ENCODE measurements around the gene EPB41L2. TPM values are rescaled to one million over a fixed set of nuclear protein-coding genes. Genes with fewer than 3 reads are reported as not detected.
A peak's percentile ranks its signal among the peaks of the same experiment; 100 is the strongest.
"Not testable (repeated sequence)": the region's sequence is repeated elsewhere in the genome, so short reads cannot be mapped to it uniquely, and the experiment has no call there.

Gene EPB41L2
- total RNA-seq, 6 donors from 2014 or later, result 68.7 to 201 (median 98.2) TPM

GRCh38 chr6:130810307-130811030 lies 252.6 kb downstream of the EPB41L2 start:
- H3K27me3 ChIP-seq, result no peaks in the 10 kb centered on the region
- H3K4me3 ChIP-seq, result no peak overlapping the region
- H3K4me1 ChIP-seq, result no peaks in the 10 kb centered on the region
- ATAC-seq (ENCODE audit: low FRiP score in 2 of 2) (no peak), DNase-seq (no peak)
- H3K9me3 ChIP-seq, result no peaks in the 10 kb centered on the region
- 60 to 61% methylated on average over 9 of the region's 9 CpGs for WGBS, 2 donors
- no peak overlapping the region for H3K27ac ChIP-seq
- TF ChIP-seq POLR2A (IDR thresholded peaks at IDR 0.05) (no peak), POLR2AphosphoS5 (IDR thresholded peaks at IDR 0.05) (no peak), EP300 (IDR thresholded peaks at IDR 0.05) (no peak), CTCF (IDR thresholded peaks at IDR 0.05) (no peak)
- no peaks in the 10 kb centered on the region for H3K36me3 ChIP-seq

- H3K4me1 ChIP-seq; ATAC-seq (ENCODE audit: low FRiP score in 2 of 2); H3K9me3 ChIP-seq; H3K36me3 ChIP-seq; H3K4me3 ChIP-seq; H3K27ac ChIP-seq; H3K27me3 ChIP-seq: not testable (repeated sequence)
- peak in 1 of 2 donors; percentile 74 for DNase-seq
- 98 to 99% methylated on average over 29 to 37 of the region's 37 CpGs for WGBS, 2 donors
Observed at GRCh38 chr6:130801368-130801767, 261.7 kb downstream of the EPB41L2 start.

- Histone ChIP-seq H3K4me1 (no peaks in the 10 kb centered on the region), H3K36me3 (no peaks in the 10 kb centered on the region), H3K27ac (no peak overlapping the region), H3K9me3 (peaks cover 0 to 4% (median 2%) of the 10 kb centered on the region in 4 donors), H3K27me3 (no peaks in the 10 kb centered on the region), H3K4me3 (no peak overlapping the region)
- DNase-seq (no peak), ATAC-seq (ENCODE audit: low FRiP score in 2 of 2) (no peak)
- TF ChIP-seq POLR2AphosphoS5 (IDR thresholded peaks at IDR 0.05) (no peak), POLR2A (IDR thresholded peaks at IDR 0.05) (no peak), CTCF (IDR thresholded peaks at IDR 0.05) (no peak), EP300 (IDR thresholded peaks at IDR 0.05) (no peak)
- 83 to 97% methylated on average over 2 of the region's 2 CpGs for WGBS, 2 donors
Observed at GRCh38 chr6:130797061-130797460, 266.0 kb downstream of the EPB41L2 start.

- no peak overlapping the region for H3K27ac ChIP-seq
- TF ChIP-seq CTCF (IDR thresholded peaks at IDR 0.05) (no peak), EP300 (IDR thresholded peaks at IDR 0.05) (no peak), POLR2AphosphoS5 (IDR thresholded peaks at IDR 0.05) (no peak)
- no peaks in the 10 kb centered on the region for H3K27me3 ChIP-seq
- H3K9me3 ChIP-seq, result peaks cover 0 to 4% (median 2%) of the 10 kb centered on the region in 4 donors
- H3K4me1 ChIP-seq, result no peaks in the 10 kb centered on the region
- DNase-seq (no peak), ATAC-seq (ENCODE audit: low FRiP score in 2 of 2) (no peak)
- H3K4me3 ChIP-seq, result no peak overlapping the region
- H3K36me3 ChIP-seq, result no peaks in the 10 kb centered on the region
Observed at GRCh38 chr6:130796313-130796905, 266.6 kb downstream of the EPB41L2 start.

GRCh38 chr6:130794738-130795137 lies 268.3 kb downstream of the EPB41L2 start:
- WGBS, 2 donors, result 45 to 48% methylated on average over 3 of the region's 3 CpGs
- Histone ChIP-seq H3K36me3 (no peaks in the 10 kb centered on the region), H3K27me3 (no peaks in the 10 kb centered on the region), H3K9me3 (no peaks in the 10 kb centered on the region), H3K4me3 (no peak overlapping the region), H3K4me1 (no peaks in the 10 kb centered on the region), H3K27ac (no peak overlapping the region)
- TF ChIP-seq CTCF (IDR thresholded peaks at IDR 0.05), result no peak
- DNase-seq (no peak), ATAC-seq (ENCODE audit: low FRiP score in 2 of 2) (no peak)

Measured in upper lobe of left lung (tissue), 6 donors.